ENCODE measurements around the gene SLC6A18.

SLC6A18 gene

DNA sequence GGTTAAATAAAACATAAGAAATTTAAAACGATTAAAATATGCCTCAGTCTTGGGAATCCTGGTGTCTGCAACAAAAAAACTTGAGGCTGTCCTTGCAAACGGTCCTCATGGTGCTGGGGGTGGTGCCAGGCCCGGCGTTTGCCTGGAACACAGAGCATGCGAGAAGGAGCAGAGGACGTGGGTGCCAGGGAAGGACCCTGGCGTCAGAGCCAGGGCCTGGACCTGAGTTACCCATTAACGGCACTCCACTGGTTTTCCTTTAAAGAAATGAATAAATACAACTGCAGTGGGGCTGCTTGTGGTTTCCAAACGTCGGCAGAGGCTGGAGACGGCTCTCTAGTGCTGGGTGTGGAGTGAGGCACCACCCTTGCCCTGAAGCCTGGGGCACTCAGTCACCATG, at the start of gene SLC6A18:
SLC6A18 (plus strand) TSS at position 301 of the 400 bp plus-strand sequence; CDS start at position 398, 97 bp downstream.
- no peak for DNase-seq

- DNase-seq = no peak
Measured at GRCh38 chr5:1175801-1176472, 49.2 kb upstream of the SLC6A18 start.

DNA sequence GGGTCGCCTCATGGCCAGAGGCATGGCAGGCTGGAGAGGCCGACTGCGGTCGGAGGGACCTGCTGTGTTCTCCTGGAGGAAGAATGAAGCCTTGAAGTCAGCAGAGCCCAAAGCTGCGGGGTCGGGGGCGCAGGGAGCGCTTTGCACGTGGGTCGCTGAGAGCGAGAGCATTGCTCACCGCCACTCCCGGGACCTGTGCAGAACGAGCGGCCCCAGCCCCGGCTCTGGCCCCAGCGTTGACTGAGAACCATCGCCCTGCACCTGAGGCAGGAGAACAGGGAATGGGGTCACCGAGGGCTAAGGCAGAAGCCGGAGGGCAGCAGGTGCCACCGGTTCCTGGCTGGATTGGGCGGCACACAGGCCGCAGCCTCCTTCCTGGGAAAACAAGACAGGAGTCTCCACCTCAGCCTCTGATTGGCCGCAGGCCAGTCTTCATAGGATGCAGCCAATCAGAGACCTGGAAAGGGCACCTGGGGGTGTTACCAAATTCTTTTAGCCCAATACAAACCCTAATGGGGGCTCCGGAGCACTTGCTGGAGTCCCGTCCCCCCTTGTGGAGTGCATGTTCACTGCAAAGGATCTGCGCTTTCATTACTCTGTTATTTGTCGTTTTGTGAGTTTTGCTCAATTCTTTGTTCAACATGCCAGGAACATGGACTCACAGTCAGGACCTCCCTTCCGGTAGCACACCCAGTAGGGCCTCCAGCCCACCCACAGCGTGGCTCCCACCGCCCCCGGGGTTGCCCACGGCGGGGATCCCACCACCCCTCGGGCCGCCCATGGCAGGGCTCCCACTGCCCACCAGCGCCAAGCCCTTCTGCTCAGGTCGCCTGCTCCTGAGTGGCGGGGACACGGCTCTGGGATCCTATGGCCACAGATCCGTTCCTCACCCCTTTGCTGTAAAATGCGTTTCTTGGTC, 48.4 kb upstream of the SLC6A18 start:
- DNase-seq = no peak

GRCh38 chr5:1177826-1178528, 47.2 kb upstream of the SLC6A18 start:
- DNase-seq = no peak

- DNase-seq = no peak
Measured at GRCh38 chr5:1178529-1179382, 46.4 kb upstream of the SLC6A18 start.

DNA sequence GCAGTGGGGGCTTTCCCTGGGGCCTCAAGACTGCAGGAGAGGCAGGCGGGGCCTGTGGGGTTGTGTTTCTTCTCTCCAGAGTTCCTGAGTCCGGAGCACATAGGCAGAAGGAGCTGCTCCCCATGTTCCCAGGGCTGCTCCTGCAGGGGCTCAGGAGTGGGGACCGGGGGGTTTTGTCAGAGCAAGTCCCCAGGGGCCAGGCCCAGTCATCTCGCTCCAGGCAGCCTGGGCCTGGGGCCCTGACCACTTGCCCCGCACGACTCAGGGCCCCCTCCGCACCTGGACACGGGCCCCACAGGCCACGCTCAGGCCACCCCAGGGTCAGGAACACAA, 45.8 kb upstream of the SLC6A18 start:
- DNase-seq = no peak

- DNase-seq = no peak
Measured at GRCh38 chr5:1180096-1180495, 45.1 kb upstream of the SLC6A18 start.

GRCh38 chr5:1180841-1181271, 44.3 kb upstream of the SLC6A18 start:
- DNase-seq = no peak

- no peak for DNase-seq
Measured at GRCh38 chr5:1181451-1182359, 43.5 kb upstream of the SLC6A18 start.

- DNase-seq = no peak
Measured at GRCh38 chr5:1182360-1182632, 42.9 kb upstream of the SLC6A18 start.

GRCh38 chr5:1182633-1183423, 42.4 kb upstream of the SLC6A18 start:
- no peak for DNase-seq

DNA sequence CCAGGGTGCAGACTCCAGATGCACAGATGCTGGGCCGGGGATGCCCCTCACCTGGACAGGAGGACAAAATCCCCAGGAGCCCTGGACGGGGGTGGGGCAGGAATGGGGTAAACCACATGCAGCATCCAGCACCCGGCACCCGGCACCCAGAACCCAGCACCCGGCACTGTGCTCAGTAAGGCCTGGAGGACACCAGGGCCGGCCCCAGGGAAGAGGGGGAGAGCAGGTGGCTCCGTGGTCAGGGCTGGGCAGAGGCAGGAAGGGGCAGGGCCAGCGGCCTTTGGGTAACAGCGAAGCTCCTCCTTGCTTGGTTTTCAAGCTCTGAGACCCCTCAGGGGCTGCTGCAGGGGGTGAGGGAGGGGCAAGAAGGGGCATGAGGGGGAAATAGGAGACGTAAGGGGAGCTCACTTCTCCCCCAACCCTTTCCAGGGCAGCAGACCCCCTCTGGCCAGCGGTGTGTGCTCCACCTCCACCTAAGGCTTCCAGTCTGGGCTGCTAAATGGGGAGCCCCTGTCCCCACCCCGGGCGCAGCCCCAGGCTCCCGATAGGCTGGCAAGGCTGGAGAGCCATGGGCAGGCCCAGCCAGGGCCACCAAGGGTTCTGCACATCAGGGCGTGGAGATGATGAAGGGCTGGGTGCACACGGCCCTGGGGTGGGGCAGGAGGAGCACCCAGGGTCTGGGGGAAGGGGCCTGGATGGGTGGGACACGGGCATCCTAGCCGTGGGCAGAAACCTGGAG, 41.6 kb upstream of the SLC6A18 start:
- no peak for DNase-seq

GRCh38 chr5:1184163-1184470, 41.1 kb upstream of the SLC6A18 start:
- DNase-seq = no peak

DNA sequence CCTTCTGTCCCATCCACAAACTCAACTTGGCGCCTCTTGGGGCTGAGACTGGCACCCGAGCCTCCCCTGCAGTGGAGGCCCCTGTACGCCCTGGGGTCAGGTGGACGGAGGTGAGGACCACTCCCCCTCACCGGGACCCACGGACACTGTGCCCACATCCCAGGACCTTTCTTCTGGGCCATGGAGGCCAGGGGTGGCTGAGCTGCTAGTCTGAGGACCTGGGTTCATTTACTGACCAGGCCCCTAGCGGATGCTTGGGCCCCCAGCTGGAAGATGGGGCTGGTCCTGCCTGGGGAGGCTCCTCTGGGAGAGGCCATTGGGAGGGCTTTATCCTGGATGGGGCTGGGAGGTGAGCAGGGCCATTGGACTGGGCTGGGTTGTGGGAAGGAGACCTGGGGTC, 40.7 kb upstream of the SLC6A18 start:
- DNase-seq = no peak

- DNase-seq = no peak
Measured at GRCh38 chr5:1185038-1185627, 40.0 kb upstream of the SLC6A18 start.

DNA sequence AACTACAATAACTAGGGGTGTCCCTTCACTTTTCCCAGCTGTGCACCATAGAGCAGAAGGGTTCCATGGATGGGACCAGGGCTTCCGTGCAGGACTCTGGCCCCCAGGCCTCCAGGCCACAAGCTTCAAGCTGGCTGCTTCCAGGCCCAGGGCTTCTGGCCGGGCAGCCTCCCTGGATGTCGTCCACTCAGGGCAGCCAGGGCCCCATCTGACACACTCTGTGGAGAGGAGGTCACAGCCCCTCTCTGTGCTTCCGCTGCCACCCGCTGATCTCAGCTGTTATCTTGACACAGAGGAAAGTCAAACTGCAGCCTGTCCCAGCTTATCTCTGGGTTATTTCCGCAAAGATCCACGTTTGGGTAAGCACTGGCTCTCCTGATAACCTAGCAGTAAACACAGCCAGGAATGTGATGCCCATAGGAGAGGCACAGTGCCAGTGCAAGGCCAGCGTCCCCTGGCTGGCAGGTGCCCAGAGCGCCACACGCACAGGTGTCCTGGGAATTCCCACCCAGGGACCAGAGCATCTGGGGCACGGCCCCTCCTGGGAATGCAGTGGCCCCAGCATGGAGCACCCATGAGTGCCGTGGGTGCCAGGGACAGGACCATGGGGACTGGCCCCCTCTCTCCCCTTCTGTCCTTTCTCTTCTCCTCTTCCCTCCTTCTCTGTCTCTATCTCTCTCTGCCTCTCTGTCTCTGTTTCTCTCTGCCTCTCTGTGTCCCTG, 39.4 kb upstream of the SLC6A18 start:
- DNase-seq = no peak

DNA sequence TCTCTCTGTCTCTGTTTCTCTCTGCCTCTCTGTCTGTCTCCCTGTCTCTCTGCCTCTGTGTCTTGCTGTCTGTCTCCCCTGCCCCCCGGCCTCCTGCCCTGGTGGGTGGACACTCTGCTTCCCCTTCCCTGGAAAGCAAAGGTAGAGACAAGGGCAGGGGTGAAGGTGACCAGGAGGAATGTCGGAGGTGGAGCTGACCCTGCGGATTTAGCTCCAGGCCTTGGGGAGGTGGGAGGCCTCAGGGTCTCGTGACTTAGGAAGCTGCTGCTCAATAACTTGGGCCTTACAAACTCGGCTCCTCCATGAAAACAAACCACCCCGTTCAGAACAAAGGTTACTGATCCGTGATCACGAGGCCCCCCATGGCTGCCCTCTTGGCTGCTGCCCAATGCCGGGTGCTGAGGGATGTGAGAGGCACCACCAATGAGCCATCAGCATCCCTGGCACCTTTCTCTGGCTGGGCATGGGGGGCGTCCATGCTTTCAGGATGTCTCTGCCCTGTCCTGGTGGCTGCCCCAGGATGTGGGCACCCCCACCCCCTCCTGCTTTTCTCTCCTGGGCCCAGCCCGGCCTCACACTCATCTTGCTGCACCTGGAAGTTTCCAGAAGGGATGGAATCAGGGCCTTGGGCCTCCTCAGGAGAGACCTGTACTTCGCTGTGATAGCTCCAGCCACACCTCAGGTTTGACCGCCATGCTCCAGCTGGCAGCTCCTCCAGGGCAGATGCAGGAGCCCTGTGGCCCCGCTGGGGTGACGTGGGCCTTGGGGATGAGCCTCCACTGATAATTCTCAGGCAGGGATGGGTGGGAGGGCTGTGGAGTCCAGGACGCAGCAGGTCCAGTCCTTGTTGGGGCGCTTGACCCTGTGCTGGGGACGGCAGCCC, 38.6 kb upstream of the SLC6A18 start:
- DNase-seq = no peak

GRCh38 chr5:1187234-1187949, 37.8 kb upstream of the SLC6A18 start:
- no peak for DNase-seq

Data from activated effector memory CD4-positive, alpha-beta T cell treated with Interleukin-2 at 50 U/mL for 16 hours (primary cell).